NAMALWA (cell line): ENCODE measurements around the gene PLCG2.
A peak's percentile ranks its signal among the peaks of the same experiment; 100 is the strongest.

Experiments
- DNase-seq: peaks from one replicate; pipeline ENCODE4 v3.0.0-alpha.2; 2015; ENCODE audit warnings: low spot score

The PLCG2 gene

DNA sequence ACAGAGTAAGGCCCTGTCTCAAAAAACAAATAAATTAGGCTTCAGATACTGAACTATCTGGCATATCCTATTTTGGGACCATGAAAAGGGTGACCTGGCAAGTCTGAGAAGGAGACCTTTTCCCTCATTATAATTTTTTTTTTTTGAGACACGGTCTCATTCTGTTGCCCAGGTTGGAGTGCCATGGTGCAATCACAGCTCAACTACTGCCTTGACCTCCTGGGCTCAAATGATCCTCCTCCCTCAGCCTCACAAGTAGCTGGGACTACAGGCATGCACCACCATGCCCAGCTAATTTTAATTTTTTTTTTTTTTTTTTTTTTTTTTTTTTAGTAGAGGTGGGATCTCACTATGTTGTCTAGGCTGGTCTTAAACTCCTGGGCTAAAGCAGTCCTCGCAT lies 37.3 kb downstream of the PLCG2 start:
- peak; percentile 53 for DNase-seq

DNA sequence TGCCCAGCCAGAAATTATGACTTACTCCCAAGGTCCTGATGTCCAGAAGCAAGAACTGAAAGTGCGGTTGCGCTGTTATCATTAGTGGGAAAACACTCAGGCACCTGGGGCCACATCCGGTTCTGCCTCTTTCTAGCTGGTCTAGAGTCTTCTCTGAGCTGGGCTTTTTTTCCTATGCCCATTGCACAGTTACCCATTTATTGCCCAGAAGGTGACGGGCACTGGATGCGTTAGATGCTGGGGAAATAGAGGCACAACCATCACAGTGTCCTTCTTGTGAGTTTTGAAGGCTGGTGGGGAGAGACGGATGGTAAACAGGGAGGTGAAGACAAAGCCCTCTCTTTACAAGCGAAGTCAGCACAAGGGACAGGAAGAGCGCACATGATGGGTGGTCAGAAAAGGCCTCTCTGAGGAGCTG lies 37.7 kb downstream of the PLCG2 start:
- peak; percentile 85 for DNase-seq

GRCh38 chr16:81817296-81817695 lies 38.2 kb downstream of the PLCG2 start:
- DNase-seq: peak; percentile 93

DNA sequence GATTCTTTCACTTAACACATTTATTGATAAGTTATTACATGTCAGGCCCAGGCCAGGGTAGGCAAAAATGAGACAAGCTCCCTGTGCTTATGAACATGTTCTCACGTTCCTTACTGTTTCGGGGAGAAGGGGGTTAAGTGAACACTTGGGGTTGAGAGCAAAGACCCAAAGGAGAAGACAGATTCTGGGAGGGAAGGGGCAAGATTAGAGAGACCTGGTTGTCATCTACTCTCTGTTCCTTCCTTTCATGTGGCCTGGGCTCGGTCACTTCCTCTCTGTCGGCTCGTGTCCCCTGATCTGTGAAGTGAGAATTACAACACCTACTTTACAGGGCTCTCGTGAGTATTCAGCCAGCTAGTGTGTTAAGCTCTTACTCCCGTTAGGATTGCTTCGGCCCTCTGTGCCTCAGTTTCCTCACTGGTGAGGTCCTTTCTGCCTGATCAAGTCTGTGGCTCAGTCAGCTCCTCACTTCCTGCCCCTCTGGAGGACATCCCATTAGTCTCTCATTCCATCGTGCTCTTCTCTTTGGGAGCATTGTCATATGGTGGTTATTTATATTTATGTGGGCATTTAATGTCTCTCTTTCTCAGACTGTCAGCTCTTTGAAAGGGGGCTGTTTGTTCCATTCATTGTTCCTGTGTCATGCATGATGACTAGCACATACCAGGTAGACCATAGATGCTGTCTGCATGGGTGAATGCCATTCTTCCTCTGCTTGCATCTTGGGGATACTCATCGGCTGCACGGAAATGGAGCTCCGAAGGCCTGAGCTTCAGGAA lies 38.9 kb downstream of the PLCG2 start:
- peak; percentile 94 for DNase-seq

DNA sequence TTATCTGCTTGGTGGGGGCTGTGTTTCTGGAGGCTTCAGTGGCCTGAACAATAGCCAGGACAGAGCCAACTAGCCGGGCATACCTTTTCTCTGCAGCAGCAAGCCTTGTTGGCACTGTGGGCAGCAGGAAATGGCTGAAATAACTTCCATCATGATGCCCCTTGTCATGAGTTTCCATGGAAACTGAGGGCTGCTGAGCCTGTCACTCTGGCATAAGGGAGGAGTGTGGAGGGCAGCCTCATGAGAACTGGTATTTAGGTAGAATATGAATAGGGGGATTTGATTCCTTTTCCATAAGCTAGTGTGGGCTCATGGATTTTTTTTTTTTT lies 39.4 kb downstream of the PLCG2 start:
- DNase-seq: peak; percentile 52

DNA sequence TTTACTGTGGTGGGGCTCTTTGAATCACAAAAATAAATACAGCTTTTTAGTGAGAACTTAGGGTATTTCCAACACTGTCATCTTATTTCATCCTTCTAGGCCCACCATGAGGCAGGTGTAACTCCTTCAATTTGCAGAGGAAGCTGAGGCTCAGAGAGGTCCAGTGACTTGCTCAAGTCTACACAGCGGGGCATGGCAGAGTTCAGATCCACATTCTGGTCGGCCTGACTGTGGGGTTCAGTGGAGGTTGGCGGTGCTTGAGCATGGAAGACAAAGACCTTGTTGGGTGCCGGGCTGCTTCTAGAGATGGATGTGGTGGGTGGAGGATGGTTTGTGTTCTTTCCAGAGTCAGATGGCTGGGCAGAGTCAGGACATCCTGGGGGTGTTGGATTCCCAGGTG lies 39.8 kb downstream of the PLCG2 start:
- peak; percentile 38 for DNase-seq

- DNase-seq: peak; percentile 94
Observed at GRCh38 chr16:81821436-81822128, 42.5 kb downstream of the PLCG2 start.

DNA sequence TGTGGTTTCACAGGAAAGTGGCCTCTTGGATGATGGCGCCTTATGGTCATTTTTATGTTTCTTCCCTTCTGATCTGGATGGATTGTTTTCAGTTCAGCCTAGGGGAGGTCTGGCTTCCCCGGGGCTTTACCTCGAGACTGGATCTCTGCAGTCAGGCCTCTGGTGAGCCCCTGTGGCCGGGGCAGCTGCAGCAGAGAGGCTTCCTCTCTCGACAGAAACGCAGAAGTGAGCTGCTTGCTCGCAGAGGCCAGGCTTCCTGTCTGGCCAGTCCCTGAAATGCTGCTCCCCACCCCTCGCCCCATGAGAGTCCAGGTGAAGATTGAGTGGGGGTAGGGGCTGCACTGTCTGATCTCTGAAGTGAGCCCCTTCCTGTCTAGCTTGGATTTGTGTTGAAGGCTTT lies 44.0 kb downstream of the PLCG2 start:
- DNase-seq: peak; percentile 89

GRCh38 chr16:81823734-81824133 lies 44.6 kb downstream of the PLCG2 start:
- no peak for DNase-seq

DNA sequence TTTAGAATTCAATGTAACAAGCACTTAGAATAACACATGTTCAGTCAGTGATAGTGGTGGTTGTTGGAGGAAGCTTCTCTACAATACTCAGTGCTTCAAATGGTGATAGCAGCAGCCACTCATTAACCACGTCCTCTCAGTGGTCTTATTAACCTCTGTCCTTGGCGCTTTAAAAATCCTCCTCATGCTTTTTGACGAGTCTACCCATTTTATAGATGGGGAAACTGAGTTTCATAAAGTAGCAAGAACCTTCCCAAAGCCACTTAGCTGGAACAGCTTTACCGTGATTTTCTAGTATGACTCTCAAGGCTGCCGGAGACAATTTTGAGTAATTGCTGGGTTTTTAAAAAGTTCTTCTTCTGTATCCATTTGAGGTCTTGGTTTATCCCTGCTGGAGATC lies 47.4 kb downstream of the PLCG2 start:
- peak; percentile 42 for DNase-seq

GRCh38 chr16:81830845-81831540 lies 51.9 kb downstream of the PLCG2 start:
- peak; percentile 62 for DNase-seq

DNA sequence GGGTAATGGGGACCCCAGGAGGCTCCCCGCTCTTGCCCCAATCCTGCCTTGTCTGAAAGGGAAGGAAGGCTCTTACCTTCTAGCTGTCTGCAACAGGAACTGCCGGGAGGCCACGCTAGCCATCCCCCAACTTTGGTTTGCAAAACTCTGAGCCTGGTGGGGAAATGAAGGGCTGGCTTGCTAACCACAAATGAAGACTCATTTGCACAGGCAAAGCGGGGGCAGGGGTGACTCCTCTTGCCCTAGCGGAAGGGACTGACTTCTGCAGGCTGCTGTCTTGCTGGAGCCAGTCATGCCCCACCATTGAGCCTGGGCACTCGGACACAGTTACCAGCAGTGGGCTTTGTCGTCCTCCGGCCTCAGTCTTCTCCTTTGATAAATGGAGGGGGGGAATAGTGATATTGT lies 52.6 kb downstream of the PLCG2 start:
- DNase-seq: peak; percentile 95

GRCh38 chr16:81832801-81833547 lies 53.9 kb downstream of the PLCG2 start:
- DNase-seq: no peak

DNA sequence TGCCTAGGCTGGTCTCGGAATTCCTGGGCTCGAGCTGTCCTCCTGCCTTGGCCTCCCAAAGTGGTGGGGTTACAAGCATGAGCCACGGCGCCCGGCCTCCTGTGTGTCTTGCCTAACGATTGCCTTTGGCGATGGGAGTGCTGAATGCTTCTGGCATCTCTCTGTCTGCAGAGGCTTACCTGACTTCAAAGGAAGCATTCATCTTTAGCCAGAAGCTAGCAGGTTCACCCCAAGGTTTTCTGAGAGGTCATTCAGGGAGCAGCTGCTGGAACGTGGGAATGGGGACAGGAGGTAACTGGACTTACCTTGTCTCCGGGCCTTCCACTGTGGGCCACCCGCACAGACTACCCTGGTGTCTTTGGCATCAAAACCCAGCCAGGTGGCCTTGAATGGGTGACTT lies 54.7 kb downstream of the PLCG2 start:
- DNase-seq: no peak

DNA sequence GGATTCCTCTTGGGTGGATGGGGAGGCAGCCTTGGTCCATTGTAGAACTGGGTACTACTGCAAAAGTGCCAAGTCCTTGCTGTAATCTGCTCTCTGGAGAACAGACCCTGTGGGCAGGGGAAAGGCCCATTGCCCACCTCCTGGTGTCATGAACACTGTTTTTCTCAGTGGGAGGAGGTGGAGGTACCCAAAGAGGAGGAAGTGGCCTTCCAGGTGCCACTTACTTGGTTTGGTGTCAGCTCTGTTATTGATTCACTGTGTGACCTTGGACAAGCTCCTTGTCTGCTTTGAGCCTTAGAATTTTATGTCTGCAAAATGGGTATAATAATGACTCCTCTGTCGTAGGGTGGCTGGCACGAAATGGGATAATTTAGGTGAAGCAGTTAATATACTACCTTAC lies 55.8 kb downstream of the PLCG2 start:
- no peak for DNase-seq

DNA sequence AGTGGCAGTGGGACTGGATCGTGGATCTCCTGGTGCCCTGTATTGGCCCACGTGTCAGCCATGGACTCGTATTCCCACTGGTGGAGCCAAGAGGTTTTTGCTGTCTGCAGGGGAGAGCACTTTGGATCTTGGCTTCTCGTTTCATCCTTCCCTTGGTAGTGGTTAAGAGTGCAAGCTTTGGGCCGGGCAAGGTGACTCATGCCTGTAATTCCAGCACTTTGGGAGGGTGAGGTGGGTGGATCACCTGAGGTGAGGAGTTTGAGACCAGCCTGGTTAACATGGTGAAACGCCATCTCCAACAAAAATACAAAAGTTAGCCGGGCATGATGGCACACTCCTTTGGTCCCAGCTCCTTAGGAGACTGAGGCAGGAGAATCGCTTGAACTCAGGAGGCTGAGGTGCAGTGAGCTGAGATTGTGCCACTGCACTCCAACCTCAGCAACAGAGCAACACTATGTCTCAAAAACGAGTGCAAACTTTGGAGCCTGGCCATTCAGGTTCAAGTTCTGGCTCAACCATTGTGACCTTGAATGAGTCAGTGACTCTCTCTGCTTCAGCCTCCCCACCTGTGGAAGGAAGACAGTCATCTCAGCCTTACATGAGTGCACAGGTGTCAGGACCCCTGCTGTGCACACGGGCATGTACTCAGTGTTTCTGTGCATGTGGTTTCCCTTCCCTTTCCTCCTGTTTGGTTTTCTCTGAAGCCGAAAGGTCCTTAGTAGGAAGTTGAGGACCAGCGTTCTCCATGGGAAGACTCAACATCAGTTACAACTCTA lies 57.4 kb downstream of the PLCG2 start:
- DNase-seq: peak; percentile 91

GRCh38 chr16:81837312-81837751 lies 58.2 kb downstream of the PLCG2 start:
- peak; percentile 48 for DNase-seq

GRCh38 chr16:81838794-81839193 lies 59.7 kb downstream of the PLCG2 start:
- DNase-seq: no peak

GRCh38 chr16:81841722-81842121 lies 62.6 kb downstream of the PLCG2 start:
- peak; percentile 44 for DNase-seq

DNA sequence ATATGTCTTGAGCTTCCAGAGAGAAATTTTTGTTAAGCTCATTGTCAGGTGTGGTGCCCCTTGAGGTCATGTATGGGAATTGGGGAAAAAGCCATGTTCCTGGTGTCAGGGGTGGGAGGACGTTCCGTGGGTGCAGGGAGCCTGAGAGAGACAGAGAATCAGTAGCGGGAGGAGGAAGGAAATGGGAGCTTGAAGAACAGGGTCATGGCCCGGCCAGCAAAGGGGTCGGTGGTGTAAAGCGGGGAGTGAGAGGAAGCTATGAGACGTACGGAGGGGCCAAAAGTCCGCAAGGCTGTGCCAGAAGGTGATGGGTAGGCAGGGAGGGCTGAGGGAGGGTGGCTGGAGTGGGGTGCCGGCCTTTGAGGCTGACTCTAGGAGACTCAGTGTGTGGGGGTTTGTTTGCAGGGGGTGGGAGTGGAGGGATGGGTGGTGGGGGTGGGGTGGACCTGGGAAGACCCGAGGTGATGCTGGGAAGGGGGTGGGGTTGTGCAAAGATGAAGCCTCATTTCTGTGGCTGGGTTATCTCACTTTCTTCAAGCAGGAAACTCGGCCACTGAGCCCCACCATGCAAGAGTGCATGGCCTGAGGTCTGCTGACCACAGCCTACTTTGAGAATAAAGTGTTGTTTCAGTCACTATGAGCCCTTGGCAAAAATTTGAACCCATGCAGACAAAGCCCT lies 63.6 kb downstream of the PLCG2 start:
- DNase-seq: no peak

GRCh38 chr16:81843243-81843582 lies 64.1 kb downstream of the PLCG2 start:
- DNase-seq: no peak
